NCI-H1436 (cell line): ENCODE measurements around the gene PSMD7.

ENCODE experiments used
- DNase-seq: peaks from one replicate; lab custom pipeline; 2025; lab: John Stamatoyannopoulos, UW

The PSMD7 gene

DNA sequence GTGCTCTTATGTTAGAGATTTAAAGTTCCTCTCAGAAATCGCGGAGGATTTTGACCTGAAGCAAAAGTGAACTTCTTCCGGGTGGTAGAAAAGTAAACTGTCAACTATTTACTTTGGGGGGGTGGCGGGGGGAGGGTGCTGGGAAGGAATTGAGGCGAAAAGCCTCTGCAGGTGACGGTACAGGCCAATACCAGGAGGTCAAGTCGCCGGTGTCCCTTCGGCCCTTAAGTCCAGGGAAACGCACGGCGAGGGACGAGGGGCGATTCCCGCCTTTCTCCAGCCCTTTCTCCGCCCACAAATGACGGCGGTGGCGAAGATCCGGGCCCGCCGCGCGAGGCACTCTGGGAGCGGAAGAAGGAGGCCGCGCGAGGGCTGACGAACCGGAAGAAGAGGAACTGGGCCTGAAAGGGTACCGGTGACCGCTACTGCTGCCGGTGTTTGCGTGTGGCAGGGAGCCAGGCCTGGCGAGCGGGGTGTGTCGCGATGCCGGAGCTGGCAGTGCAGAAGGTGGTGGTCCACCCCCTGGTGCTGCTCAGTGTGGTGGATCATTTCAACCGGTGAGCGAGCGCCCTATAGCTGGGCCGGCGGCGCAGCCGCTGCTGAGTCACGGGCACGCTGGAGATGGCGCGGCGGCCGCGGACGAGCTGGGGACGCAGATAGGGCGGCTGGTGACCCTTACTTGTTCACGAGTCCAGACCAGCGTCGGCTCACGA is at the start of gene PSMD7:
TSS of gene PSMD7 (plus strand) at position 383 of the 713 bp plus-strand sequence. CDS start at position 484, 101 bp downstream.
- DNase-seq, result peak; percentile 85

DNA sequence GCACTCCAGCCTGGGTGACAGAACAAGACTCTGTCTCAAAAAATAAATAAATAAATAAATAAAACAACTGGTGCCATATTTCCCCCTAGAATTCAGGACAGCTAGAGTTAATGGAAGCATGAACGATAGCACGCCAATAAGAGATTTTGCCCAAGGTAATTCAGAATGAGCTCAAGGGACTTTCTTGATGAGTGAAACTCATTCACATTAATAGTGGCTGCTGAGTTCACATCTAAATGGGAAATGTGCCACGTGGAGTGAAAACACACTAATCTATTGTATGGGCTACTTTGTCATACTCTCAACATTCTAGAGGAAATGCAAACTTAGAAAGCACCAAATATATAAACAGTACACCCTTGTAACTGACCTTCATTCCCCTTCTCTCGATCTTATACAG is 47.4 kb upstream of the PSMD7 start:
- DNase-seq, result peak; percentile 15

DNA sequence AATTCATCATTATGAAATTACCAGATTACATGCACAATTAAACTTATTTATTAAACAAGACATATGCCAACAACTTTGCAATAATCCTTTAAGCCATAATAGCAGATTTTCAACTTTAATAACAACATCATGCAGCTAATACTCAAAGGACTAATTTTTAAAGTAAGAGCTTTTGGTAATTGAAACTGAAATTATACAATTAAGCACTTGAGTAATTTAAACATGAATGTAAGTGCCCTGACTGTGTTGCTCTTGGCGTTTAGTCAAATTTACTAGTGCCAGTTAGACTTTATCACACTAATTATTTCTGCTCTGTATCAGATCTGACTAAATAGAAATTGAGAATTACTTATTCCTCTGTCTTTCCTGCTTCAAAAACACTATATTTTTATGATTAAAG is 46.8 kb upstream of the PSMD7 start:
- peak; percentile 77 for DNase-seq

DNA sequence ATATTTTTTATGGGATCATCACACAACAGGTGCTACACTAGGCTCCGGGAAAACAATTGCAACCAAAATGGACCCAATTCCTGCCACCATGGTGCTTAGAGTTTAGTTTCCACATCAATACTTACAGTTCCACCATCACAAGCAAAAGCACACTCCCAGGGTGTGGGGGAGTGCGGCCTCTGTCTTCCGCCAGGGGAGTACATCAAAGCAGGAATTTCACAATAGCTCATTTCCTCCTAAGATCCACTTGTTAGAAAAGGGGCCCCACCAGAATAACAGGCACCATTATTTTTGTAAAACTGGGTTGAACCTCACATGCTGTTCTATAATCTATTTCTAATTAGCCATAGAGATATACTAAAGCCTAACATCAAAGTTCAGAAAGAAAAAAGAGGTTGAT is 44.3 kb upstream of the PSMD7 start:
- DNase-seq, result no peak

DNA sequence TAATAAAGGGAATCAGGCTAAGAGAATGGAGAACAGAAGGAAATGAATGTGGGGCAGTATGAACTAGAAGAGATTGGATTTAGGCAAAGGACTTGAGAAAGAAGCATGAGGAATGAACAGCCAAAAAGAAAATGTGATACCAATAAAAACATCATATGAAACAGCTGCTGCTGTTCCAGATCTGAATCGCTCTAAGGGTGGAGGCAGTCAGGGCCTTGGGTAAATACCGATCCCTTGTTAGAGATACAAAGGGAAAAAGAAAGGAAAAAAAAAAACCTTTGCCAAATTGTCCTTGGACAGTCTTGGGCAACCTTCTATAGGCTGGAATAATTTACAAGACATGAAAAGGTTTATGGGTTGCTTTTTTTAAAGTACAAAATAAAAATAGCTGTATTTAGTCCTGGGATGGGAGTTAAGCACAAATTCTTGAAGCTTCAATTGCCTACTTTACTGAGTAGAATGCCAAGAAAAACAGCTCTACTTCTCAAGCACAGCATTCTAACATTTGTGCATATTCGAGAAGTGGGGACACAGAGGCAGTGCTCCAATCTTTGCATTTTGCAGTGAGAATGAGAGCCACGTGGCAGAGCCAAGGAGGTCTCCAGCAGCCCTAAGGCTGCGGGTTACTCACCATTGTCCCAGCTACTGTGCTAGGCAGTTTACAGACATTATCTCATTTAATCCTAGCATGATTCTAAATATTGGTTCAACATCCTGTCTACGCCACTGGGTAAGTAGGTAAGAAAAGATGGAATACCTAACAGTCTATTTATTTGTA is 43.3 kb upstream of the PSMD7 start:
- DNase-seq, result no peak

DNA sequence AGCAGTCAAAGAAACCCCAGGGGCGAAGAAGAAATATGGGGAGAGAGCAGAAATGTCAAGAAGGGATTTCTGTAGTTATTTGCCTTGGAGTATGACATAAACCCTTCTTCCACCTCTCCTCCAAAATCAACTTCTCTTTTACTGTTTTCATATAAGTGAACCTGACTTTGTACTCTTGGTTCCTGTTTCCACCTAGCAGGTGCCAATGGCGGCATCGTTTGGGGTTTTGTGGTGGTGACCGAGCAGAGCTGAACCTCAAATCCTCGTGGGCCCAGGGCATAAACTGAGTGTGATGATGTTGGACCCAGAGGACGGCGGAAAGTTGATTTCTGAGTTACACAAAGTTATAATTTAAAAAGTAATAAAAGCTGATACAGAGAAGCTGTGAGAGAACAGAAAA is 39.6 kb upstream of the PSMD7 start:
- DNase-seq, result no peak

DNA sequence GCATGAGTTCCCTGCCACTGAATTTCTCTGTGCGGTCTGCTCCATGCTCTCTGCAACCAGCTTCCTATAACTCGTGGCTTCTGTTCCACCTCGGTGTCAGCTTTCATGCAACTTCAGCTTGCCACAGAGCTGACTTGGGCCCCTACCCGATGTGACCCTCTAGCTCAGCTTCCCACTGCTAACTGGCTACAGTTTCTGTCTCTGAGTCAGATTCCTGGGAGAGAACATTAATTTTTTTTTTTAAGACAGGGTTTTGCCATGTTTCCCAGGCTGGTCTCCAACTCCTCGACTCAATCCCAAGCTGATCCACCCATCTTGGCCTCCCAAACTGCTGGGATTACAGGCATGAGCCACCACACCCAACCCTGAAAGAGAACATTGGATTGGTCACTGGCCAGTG is 35.5 kb upstream of the PSMD7 start:
- no peak for DNase-seq

DNA sequence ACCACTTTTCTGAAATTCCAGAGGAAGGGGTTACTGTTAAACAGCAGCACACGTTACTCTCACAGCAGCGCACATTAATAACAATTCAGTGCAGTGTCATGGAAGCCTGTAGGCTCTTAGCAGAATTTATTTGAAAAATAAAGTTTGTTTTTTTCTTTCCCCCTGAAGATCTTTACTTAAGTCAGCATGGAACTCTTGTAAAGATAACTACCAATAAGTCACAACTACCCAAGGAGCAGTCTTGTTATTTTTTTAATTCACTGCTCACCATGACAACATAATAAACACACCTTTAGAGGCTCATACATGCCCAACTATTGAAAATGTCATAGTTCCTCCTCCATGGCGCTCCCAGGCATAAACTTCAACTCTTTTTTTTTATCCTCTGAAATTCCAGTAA is 31.8 kb upstream of the PSMD7 start:
- no peak for DNase-seq

DNA sequence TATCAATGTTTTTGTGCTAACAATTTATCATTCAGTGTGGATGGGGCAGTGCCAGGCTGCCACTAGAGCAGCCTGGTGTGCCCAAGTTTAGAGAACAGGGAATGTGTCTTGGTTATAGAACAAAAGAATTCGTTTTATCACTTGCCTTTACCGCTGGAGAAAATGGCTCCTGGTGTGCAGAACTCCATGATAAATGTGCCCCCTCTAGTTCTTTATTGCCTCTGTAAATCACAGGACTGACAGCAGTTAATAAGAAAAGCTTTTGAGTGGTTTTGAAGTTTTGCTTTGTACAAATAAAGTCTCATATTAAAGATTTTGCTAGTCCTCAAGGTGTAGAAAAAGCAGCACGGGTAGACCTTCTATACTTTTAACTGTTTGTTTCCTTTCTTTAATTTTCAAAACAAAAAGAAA is 28.2 kb upstream of the PSMD7 start:
- DNase-seq, result no peak

DNA sequence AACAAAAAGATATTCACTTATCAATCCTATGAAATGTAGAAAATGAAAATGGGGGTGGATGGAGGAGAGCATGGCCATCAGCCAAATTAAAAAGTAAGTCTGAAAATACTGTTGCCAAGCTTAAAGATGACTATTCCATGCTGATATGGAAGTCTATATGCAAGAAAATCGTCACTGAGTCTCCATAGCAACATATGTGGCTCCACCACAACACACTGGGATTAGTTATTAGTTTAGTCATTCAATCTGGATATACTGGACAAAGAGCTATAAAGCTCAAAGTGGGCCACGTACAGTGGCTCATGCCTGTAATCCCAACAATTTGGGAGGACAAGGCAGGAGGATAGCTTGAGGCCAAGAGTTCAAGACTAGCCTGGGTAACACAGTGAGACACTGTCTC is 24.7 kb upstream of the PSMD7 start:
- DNase-seq, result no peak

DNA sequence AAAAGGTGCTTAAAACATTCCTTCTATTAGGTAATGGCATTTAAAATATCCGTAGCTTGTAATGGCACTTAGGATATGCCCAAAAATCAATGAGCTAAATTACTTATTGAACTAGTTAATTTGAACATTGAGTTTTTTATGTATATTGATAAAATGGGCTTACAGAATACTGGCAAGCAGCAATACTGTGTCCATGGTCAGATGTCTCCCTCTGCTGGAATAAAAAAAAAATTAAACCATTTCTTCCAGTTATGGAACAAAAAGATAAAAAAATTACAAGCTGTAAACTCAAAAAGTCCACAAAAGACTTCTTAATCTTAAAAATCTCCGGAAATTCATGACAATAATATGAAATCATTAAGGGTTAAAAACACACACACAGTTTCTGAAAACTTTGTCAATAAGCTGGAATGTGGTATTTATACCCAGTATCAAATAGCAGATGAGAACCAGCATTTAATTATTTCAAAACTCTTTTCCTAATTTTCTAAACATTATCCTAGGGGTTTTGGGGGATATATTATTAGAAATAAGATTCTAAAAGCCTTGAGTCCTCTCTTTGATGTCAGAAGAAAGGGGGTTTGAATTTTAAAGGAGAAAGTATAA is 21.5 kb upstream of the PSMD7 start:
- peak; percentile 34 for DNase-seq

DNA sequence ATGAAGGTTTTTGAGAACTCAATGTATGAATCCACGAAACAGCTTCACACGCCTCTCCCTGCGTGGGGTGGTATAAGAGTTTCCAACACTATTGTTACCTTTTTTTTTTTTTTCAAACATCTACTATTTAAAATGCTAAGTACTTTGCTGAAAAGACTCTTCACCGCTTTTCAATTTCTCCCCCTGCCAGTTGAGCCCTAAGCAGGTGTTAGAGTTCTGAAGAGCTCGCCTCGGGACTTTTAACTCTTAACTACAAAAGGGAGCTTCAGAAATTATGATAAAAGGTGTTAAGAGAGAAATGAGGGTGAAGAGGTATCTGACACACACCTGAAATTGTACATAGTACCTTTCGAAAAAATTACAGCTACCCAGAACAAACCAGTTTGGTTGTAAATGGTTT is 20.9 kb upstream of the PSMD7 start:
- DNase-seq, result peak; percentile 48

DNA sequence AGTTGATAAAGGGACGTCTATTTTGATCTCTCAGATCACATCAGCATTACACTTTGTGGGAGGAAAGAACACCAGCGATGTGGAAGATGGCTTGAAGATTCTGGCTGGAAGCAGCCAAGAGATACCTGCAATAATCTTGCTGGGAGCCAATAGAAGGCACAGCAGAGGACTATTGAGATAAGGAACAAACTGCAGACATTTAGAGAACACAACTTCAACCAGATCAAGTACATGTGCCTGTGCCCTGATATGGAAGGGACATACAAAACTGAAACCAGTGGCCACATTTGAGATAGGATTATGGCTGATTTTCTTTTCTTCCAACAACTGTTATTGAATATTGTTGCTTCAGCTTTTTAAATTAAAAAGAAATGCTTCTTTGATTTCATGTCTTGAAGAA is 18.6 kb upstream of the PSMD7 start:
- DNase-seq, result no peak

DNA sequence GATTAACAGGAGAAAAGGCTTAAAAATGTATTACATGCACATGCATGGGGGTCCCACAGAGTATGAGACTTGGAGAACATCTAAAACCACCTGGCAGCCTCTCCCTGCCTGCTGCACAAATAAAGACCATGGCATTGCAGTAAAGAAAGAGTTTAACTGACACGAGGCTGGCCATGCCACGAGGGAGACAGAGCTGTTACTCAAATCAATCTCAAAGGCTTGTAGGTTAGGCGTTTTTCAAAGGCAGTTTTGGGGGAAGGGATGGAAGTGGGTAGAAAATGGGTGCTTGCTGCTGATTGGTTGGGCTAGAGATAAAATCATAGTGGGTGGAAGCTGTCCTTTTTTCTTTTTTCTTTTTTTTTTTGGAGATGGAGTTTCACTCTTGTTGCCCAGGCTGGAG is 17.3 kb upstream of the PSMD7 start:
- no peak for DNase-seq

DNA sequence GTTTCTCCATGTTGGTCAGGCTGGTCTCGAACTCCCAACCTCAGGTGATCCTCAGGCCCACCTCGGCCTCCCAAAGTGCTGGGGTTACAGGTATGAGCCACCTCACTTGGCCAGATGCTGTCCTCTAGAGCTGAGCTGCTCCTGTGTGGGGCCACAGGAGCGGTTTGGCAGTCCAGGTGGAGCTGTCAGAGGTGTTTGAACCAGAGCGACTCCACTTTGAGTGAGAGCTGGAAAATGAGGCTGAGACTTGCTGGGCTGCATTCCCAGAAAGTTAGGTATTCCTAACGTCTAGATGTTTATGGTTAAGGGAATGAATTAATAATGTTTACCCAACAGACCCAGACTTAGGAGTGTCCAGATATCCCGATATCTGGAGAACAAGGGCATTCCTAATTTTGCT is 16.8 kb upstream of the PSMD7 start:
- no peak for DNase-seq

DNA sequence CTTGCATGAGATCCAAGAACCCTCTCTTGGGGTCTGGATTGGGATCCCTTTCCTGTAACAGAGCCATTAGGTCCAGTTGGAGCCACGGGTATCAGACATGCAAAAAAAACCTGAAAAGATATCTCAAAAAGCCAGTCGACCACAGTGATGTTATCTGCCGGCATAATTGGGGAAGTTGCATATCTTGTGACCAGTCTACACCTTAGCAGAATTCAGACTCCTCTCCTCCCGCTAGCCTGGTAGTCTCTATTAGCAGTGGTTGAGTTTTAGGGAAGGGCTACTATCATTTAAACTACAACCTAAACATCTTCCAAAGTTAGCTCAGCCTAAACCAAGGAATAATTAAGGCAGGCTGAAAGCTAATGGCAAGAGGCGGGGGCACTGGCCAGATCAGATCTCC is 16.2 kb upstream of the PSMD7 start:
- DNase-seq, result no peak

DNA sequence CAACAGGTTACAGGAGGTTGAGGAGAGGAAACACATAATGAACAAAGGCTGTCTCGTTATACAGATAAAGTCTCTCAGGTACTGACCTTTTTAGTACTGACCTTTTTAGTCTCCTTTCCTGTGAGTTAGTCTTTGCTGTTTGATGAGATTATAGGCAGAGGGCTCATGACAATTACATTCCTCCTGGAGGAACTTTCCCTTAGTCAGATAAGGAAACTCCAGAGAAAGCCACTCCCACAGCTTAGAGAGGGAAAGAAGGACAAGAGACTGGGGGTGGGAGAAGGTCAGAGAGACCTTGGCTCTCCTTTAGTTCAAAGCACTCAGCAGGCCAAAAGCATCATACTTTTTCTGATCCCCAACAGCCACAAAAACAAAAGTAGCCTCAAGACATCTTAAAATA is 15.3 kb upstream of the PSMD7 start:
- no peak for DNase-seq

DNA sequence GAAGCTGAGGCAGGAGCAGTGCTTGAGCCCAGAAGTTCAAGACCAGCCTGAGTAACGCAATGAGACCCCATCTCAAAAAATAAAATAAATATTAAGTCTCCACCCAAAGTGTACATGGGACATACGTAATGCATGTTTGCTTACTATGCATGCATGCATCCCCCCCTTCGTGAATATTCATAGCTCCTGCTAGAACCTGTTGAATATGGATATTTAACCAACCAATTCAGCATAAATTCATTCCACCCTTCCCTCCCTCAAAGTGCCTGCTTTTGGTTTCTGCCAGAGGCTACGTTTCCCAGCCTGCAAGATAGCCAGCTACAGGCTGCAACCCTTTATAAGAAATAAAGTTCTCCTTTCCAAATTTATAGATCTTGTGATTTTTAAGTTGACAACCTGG is 12.9 kb upstream of the PSMD7 start:
- no peak for DNase-seq

DNA sequence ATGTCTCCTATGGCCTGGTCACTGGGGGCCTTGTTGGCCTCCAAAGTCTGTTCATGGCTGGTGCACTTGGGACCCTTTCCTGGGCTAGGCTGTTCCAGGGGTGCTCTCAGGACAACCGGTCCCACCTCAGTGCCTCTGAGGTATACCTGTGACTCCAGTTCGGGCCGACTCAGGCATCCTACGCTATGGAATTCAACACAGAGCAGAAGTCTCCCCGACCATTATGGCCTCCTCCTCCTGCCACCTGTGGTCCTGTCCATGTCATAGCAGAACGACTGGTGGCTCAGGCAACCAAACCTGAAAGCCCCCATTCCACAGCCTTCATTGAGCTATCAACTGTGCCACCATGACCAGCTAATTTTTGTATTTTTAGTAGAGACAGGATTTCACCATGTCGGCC is 8.5 kb upstream of the PSMD7 start:
- no peak for DNase-seq

DNA sequence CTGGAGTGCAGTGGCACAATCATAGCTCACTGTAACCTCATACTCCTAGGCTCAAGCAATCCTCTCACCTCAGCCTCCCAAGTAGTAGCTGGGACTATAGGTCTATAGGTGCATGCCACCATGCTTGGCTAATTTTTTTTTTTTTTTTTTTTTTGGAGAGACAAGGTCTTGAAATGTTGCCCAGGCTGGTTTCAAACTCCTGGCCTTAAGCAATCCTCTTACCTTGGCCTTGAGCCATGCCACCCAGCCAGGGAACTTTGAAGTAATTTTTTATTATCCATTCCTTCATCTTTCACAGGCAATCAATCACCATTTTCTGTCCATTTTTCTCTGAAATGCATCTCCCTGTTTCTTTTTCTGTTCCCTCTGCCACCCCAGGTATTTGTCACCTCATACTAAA is 6.3 kb upstream of the PSMD7 start:
- no peak for DNase-seq

DNA sequence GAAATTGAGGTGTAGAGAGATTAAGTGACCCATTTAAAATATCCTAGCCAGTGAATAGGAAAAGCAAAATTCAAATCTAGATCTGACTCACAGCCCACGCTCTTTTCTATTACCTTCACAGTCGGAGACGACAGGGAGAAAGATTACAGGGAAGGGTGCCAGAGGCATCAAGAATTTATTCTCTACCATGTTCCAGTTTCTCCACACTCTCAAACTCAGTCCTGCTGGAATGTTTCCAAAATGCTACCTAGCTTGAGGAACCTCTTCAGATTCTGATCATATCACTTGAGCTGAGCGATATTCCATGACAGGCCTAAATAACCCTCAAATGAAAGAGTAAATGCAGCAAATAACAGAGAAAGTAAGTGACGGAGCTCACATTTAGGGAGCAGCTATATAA is 5.4 kb upstream of the PSMD7 start:
- no peak for DNase-seq

DNA sequence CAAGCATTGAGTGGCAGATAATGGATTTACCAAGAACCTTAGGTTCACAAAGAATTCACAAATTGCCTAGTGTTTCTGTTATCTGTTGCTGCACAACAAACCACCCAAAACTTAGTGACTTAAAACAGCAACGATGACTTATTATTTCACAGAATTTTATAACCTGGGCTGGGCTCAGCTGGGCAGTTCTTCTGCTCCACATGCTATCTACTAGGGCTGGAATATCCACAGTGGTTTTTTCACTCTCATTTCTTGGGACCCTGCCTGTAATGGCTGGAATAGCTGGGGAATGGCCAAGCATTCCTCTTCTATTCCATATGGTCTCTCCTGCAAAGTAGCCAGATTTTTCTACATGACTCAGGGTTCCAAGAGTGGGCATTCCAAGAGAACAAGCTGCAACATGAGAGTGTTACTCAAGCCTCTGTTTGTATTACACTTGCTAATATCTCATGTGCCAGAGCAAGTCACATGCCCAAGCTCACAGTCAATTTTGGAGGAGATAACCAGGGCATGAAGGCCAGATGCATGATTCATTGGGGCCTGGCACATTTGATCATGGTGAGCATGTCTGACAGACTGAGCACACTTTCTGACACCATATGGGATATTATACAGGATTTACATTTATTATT is 4.9 kb upstream of the PSMD7 start:
- no peak for DNase-seq

DNA sequence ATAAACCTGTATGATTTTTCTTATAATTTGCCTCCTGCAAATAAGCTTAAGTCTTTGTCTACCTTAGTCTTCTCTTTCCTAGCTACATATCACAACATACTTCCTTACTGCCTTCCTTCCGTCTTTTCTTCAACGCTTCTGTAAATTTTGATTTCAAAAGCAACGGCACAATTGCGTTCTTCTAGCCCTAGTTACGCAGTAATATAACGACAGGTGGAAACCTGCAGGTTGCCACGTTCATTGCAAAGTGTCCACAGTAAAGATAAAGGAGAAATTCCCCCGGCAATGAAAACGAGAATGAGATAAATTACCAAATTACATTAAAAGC is 546 bp upstream of the PSMD7 start:
- DNase-seq, result peak; percentile 61
